ENCODE data around the gene GEMIN7. TPM values are rescaled to one million over a fixed set of nuclear protein-coding genes. Genes with fewer than 3 reads are reported as not detected.

The GEMIN7 gene
- total and polyA plus RNA-seq, 2 experiments from 2014 or later: 49.6 to 90.5 TPM

DNA sequence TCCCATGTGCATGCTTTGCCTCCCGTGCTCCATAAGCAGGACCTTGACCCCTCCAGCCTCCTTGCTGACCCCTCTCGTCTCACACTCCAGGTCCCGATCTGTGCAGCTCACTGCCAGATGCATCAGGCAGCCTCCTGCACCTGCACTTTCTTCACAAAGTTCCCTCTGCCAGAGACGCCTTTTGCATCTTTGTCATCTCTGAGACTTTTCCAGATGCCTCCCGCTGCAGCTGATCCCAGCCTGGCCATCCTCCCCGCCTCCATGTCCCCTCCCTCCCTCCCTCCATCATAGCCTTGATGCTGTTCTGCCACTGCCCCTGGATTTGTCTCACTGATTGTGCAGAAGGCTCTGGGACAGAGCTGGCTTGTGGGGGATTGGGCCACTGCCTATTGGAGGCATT is 43.8 kb downstream of the GEMIN7 start (continued):
- TF ChIP-seq, protein P1, sequence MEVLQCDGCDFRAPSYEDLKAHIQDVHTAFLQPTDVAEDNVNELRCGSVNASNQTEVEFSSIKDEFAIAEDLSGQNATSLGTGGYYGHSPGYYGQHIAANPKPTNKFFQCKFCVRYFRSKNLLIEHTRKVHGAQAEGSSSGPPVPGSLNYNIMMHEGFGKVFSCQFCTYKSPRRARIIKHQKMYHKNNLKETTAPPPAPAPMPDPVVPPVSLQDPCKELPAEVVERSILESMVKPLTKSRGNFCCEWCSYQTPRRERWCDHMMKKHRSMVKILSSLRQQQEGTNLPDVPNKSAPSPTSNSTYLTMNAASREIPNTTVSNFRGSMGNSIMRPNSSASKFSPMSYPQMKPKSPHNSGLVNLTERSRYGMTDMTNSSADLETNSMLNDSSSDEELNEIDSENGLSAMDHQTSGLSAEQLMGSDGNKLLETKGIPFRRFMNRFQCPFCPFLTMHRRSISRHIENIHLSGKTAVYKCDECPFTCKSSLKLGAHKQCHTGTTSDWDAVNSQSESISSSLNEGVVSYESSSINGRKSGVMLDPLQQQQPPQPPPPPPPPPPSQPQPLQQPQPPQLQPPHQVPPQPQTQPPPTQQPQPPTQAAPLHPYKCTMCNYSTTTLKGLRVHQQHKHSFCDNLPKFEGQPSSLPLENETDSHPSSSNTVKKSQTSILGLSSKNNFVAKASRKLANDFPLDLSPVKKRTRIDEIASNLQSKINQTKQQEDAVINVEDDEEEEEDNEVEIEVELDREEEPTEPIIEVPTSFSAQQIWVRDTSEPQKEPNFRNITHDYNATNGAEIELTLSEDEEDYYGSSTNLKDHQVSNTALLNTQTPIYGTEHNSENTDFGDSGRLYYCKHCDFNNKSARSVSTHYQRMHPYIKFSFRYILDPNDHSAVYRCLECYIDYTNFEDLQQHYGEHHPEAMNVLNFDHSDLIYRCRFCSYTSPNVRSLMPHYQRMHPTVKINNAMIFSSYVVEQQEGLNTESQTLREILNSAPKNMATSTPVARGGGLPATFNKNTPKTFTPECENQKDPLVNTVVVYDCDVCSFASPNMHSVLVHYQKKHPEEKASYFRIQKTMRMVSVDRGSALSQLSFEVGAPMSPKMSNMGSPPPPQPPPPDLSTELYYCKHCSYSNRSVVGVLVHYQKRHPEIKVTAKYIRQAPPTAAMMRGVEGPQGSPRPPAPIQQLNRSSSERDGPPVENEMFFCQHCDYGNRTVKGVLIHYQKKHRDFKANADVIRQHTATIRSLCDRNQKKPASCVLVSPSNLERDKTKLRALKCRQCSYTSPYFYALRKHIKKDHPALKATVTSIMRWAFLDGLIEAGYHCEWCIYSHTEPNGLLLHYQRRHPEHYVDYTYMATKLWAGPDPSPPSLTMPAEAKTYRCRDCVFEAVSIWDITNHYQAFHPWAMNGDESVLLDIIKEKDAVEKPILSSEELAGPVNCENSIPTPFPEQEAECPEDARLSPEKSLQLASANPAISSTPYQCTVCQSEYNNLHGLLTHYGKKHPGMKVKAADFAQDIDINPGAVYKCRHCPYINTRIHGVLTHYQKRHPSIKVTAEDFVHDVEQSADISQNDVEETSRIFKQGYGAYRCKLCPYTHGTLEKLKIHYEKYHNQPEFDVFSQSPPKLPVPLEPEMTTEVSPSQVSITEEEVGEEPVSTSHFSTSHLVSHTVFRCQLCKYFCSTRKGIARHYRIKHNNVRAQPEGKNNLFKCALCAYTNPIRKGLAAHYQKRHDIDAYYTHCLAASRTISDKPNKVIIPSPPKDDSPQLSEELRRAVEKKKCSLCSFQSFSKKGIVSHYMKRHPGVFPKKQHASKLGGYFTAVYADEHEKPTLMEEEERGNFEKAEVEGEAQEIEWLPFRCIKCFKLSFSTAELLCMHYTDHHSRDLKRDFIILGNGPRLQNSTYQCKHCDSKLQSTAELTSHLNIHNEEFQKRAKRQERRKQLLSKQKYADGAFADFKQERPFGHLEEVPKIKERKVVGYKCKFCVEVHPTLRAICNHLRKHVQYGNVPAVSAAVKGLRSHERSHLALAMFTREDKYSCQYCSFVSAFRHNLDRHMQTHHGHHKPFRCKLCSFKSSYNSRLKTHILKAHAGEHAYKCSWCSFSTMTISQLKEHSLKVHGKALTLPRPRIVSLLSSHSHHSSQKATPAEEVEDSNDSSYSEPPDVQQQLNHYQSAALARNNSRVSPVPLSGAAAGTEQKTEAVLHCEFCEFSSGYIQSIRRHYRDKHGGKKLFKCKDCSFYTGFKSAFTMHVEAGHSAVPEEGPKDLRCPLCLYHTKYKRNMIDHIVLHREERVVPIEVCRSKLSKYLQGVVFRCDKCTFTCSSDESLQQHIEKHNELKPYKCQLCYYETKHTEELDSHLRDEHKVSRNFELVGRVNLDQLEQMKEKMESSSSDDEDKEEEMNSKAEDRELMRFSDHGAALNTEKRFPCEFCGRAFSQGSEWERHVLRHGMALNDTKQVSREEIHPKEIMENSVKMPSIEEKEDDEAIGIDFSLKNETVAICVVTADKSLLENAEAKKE (CRISPR knock-in tag; IDR thresholded peaks at IDR 0.05): no peak
- TF ChIP-seq EZH2 (IDR thresholded peaks at IDR 0.05; ENCODE audit: low read depth, unreplicated experiment) (no peak), ZNF114 (CRISPR knock-in tag; IDR thresholded peaks at IDR 0.05) (no peak), NANOG (IDR thresholded peaks at IDR 0.05; ENCODE audit: borderline replicate concordance) (no peak), ZNF331 (CRISPR knock-in tag; IDR thresholded peaks at IDR 0.05; ENCODE audit: low read depth) (no peak)
- TF ChIP-seq, protein P2, sequence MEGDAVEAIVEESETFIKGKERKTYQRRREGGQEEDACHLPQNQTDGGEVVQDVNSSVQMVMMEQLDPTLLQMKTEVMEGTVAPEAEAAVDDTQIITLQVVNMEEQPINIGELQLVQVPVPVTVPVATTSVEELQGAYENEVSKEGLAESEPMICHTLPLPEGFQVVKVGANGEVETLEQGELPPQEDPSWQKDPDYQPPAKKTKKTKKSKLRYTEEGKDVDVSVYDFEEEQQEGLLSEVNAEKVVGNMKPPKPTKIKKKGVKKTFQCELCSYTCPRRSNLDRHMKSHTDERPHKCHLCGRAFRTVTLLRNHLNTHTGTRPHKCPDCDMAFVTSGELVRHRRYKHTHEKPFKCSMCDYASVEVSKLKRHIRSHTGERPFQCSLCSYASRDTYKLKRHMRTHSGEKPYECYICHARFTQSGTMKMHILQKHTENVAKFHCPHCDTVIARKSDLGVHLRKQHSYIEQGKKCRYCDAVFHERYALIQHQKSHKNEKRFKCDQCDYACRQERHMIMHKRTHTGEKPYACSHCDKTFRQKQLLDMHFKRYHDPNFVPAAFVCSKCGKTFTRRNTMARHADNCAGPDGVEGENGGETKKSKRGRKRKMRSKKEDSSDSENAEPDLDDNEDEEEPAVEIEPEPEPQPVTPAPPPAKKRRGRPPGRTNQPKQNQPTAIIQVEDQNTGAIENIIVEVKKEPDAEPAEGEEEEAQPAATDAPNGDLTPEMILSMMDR (conservative IDR thresholded peaks at IDR 0.05; ENCODE audit: low read depth in 2 of 2): no peak

DNA sequence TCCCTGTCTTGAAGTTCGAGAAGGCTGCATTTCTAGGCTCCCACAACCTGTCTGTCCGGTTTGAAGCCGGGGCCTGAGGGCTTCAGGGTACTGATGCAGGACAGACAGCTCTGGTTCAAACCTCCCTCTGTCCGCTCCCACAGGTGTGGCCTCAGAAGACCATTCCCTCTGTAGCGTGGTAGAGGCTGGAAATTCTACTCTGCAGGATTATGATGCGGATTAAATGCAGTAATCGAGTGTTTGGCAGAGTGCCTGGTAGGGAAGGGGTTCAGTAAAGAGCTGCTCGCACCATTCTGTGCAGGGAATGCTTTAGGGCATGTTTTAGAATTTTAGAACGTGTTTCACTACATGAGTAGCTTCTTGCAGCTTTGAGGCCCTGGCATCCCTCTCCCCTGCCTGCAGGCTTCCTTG is 44.4 kb downstream of the GEMIN7 start:
- H3K4me1 Mint-ChIP-seq: peaks cover 8% of the 10 kb centered on the region; the same call in 2 of the 3 replicates
- no peaks in the 10 kb centered on the region for H3K9me2 ChIP-seq (ENCODE audit: insufficient read depth)
- H3K27me3 ChIP-seq (ENCODE audit: insufficient read depth): no peaks in the 10 kb centered on the region
- H3K9me3 Mint-ChIP-seq: no peaks in the 10 kb centered on the region
- H3K36me3 ChIP-seq (ENCODE audit: insufficient read depth): no peaks in the 10 kb centered on the region
- no peak overlapping the region for H3K4me3 ChIP-seq
- peaks cover 40% of the 10 kb centered on the region for H4K20me1 ChIP-seq (replicated peaks; ENCODE audit: insufficient read depth)
- H3K79me2 ChIP-seq (replicated peaks; ENCODE audit: insufficient read depth): peaks cover 67% of the 10 kb centered on the region
- no peaks in the 10 kb centered on the region for H3K36me3 Mint-ChIP-seq (ENCODE audit: low read depth)
- no peak overlapping the region for H3K4me2 ChIP-seq
- no peak overlapping the region for H3K27ac Mint-ChIP-seq
- no peak overlapping the region for H2AFZ ChIP-seq
- DNase-seq (ENCODE audit: low spot score): no peak
- H3K27ac ChIP-seq (ENCODE audit: low read depth): no peak overlapping the region
- no peaks in the 10 kb centered on the region for H3K4me1 ChIP-seq (ENCODE audit: insufficient read depth)
- ATAC-seq: no peak
- no peak overlapping the region for H3K4me3 Mint-ChIP-seq
- peaks cover 9% of the 10 kb centered on the region for H3K27me3 Mint-ChIP-seq (ENCODE audit: insufficient read depth, low read depth, poor library complexity)
- 0 out of 2 replicates have a peak, but pooled peaks cover 2% of the 10 kb centered on the region for H3F3A ChIP-seq (replicated peaks; ENCODE audit: low read depth)
- TF ChIP-seq CREB1 (CRISPR knock-in tag; IDR thresholded peaks at IDR 0.05; ENCODE audit: low read depth) (no peak), NANOG (IDR thresholded peaks at IDR 0.05; ENCODE audit: borderline replicate concordance) (no peak), EZH2 (IDR thresholded peaks at IDR 0.05; ENCODE audit: low read depth, unreplicated experiment) (no peak), STAT1 (IDR thresholded peaks at IDR 0.05; ENCODE audit: unreplicated experiment) (no peak)
- TF ChIP-seq, protein P1 (CRISPR knock-in tag; IDR thresholded peaks at IDR 0.05): no peak

All from GM23338 (cell line).